Panc1 (cell line): Measurements from ENCODE around the gene SLIT3. TPM values are rescaled to one million over a fixed set of nuclear protein-coding genes. Genes with fewer than 3 reads are reported as not detected.
A peak's percentile ranks its signal among the peaks of the same experiment; 100 is the strongest.

Experiments used
- ATAC-seq: fragments of 200-7000 bp; cut with Tn5 transposase; 2 replicates; pipeline ENCODE4 v1.9.1; 2020; ENCODE audit warnings: mild to moderate bottlenecking, moderate library complexity
- BruUV-seq: library from RNA; stranded (reverse); fragments of 400-500 nt; replicated peaks from 2 replicates; lab custom pipeline; 2021; lab: Mats Ljungman, UMichigan
- CTCF ChIA-PET: fragments of 300-600 bp; sonication (Branson Sonifier 250); formaldehyde crosslinking; loops from one replicate; lab custom pipeline; 2022; ENCODE audit warnings: antibody characterized with exemption; lab: Charles Lee
- POLR2A ChIA-PET: fragments of 300-600 bp; sonication (Branson Sonifier 250); formaldehyde crosslinking; loops from one replicate; lab custom pipeline; 2022; ENCODE audit warnings: antibody characterized with exemption; lab: Charles Lee
- DNase-seq: peaks from one replicate; pipeline ENCODE4 v3.0.0-alpha.2; 2010; ENCODE audit warnings: low read depth, low spot score
- H3K27ac ChIP-seq: 2 replicates; pipeline ENCODE4 v1.5.1; 2011; ENCODE audit warnings: mild to moderate bottlenecking, low read length, inconsistent platforms
- H3K27me3 ChIP-seq: fragments of 200-500 bp; sonication (Bioruptor generic); 2 replicates; pipeline ENCODE4 v1.6.0; 2014; ENCODE audit warnings: low read length, inconsistent platforms; ENCODE audit not compliant: control insufficient read depth, insufficient read depth
- H3K36me3 ChIP-seq: fragments of 200-500 bp; sonication (Bioruptor generic); 2 replicates; pipeline ENCODE4 v1.5.1; 2014; ENCODE audit warnings: inconsistent platforms, mild to moderate bottlenecking, low read length, moderate library complexity; ENCODE audit not compliant: control insufficient read depth, insufficient read depth
- H3K4me1 ChIP-seq: 2 replicates; pipeline ENCODE4 v1.5.1; 2011; ENCODE audit warnings: inconsistent platforms, mild to moderate bottlenecking, low read length, moderate library complexity; ENCODE audit not compliant: control insufficient read depth, insufficient read depth
- H3K4me3 ChIP-seq, 2 experiments: 2 replicates each; pipeline ENCODE4 v1.5.1; 2011 to 2012; ENCODE audit warnings: low read depth in 2 of 2, low read length in 2 of 2, mild to moderate bottlenecking in 2 of 2, inconsistent platforms in 1 of 2, moderate library complexity in 1 of 2
- H3K9me3 ChIP-seq: fragments of 200-500 bp; sonication (Bioruptor generic); 2 replicates; pipeline ENCODE4 v1.5.1; 2014; ENCODE audit warnings: low read depth, mild to moderate bottlenecking, inconsistent platforms, low read length, moderate library complexity; ENCODE audit not compliant: control insufficient read depth, insufficient read depth
- POLR2AphosphoS5 ChIP-seq: IDR thresholded peaks from 2 replicates; pipeline ENCODE4 v1.6.1; 2012; ENCODE audit warnings: mild to moderate bottlenecking, low read depth, low read length, moderate library complexity
- REST ChIP-seq, 2 experiments: IDR thresholded peaks; 2 replicates each; pipeline ENCODE4 v1.6.1; 2011 to 2012; ENCODE audit warnings: low read depth in 2 of 2, control low read depth in 1 of 2, low read length in 1 of 2, mild to moderate bottlenecking in 1 of 2, moderate library complexity in 1 of 2; ENCODE audit not compliant: insufficient read depth in 1 of 2
- SIN3A ChIP-seq: IDR thresholded peaks from 2 replicates; pipeline ENCODE4 v1.6.1; 2012; ENCODE audit warnings: low read depth, mild to moderate bottlenecking, low read length, moderate library complexity, borderline replicate concordance; ENCODE audit not compliant: insufficient read depth
- TCF7L2 ChIP-seq: IDR thresholded peaks from 2 replicates; pipeline ENCODE4 v1.6.1; 2011; ENCODE audit warnings: mild to moderate bottlenecking, low read depth, low read length, inconsistent platforms
- in situ Hi-C: cut with HindIII; loops from 2 replicates; pipeline ENCODE4 v1.10.0; 2016; ENCODE audit warnings: low sequenced_read_pairs, low pct_unique_long_range_greater_than_20kb
- intact Hi-C: fragments of 100-400 bp; cut with micrococcal nuclease; formaldehyde crosslinking; loops from one replicate; pipeline ENCODE4 v1.10.0; 2022; ENCODE audit not compliant: unreplicated experiment
- total RNA-seq: library from RNA; stranded (reverse); gene quantifications from one replicate; pipeline ENCODE4 v1.2.1, GENCODE V29; 2021; ENCODE audit not compliant: unreplicated experiment
- TF ChIP-seq, protein P1 (sequence below): fragments of 450-650 bp; IDR thresholded peaks from 2 replicates; pipeline ENCODE4 v1.5.1; 2017; ENCODE audit warnings: mild to moderate bottlenecking

The SLIT3 gene
- total RNA-seq, 1 experiment from 2014 or later = 26.4 TPM

- no peak for TF ChIP-seq REST (IDR thresholded peaks at IDR 0.05; ENCODE audit: insufficient read depth in 1 of 2, low read depth in 2 of 2, low read length in 1 of 2)
- TF ChIP-seq TCF7L2 = no peak
- TF ChIP-seq, protein P1, sequence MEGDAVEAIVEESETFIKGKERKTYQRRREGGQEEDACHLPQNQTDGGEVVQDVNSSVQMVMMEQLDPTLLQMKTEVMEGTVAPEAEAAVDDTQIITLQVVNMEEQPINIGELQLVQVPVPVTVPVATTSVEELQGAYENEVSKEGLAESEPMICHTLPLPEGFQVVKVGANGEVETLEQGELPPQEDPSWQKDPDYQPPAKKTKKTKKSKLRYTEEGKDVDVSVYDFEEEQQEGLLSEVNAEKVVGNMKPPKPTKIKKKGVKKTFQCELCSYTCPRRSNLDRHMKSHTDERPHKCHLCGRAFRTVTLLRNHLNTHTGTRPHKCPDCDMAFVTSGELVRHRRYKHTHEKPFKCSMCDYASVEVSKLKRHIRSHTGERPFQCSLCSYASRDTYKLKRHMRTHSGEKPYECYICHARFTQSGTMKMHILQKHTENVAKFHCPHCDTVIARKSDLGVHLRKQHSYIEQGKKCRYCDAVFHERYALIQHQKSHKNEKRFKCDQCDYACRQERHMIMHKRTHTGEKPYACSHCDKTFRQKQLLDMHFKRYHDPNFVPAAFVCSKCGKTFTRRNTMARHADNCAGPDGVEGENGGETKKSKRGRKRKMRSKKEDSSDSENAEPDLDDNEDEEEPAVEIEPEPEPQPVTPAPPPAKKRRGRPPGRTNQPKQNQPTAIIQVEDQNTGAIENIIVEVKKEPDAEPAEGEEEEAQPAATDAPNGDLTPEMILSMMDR = peak; percentile 45
- H3K9me3 ChIP-seq = no peaks in the 10 kb centered on the region
- BruUV-seq = no TSS peak
- H3K36me3 ChIP-seq = no peaks in the 10 kb centered on the region
- DNase-seq (no peak), ATAC-seq (0 out of 2 replicates have a peak, but pooled peaks have one; percentile 51)
- POLR2A ChIA-PET = no interaction called here
- intact Hi-C loops (no loop called here), in situ Hi-C loops (no loop called here)
- H3K27me3 ChIP-seq = peaks cover 2% of the 10 kb centered on the region; the same call in 1 of the 2 replicates
- no peak overlapping the region for H3K27ac ChIP-seq
- CTCF ChIA-PET = no interaction called here
- no peak overlapping the region for H3K4me3 ChIP-seq
- H3K4me1 ChIP-seq = no peaks in the 10 kb centered on the region
Observed at GRCh38 chr5:168874713-168875380, 426.1 kb downstream of the SLIT3 start.

DNA sequence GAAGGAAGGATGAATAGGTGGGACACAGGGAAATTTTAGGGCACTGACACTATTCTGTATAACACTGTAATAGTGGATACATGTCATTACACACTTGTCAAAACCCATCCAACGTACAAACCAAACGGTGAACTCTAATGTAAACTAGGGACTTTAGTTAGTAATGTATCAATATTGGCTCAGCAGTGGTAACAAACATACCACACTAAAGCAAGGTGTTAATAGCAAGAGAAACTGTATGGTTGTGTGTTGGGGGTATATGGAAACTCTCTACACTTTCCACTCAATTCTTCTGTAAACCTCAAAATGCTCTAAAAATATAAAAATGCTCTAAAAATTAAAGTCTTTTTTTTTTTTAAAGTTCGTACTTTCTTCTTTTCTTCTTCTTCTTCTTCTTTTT lies 428.7 kb downstream of the SLIT3 start:
- BruUV-seq = no TSS peak
- H3K9me3 ChIP-seq = no peaks in the 10 kb centered on the region
- no peaks in the 10 kb centered on the region for H3K36me3 ChIP-seq
- DNase-seq = no peak
- no peaks in the 10 kb centered on the region for H3K4me1 ChIP-seq
- ChIA-PET CTCF (no interaction called here), POLR2A (no interaction called here)
- intact Hi-C loops = no loop called here
- H3K27me3 ChIP-seq = peaks cover 2% of the 10 kb centered on the region; the same call in 1 of the 2 replicates
- ATAC-seq = no peak
- H3K27ac ChIP-seq = no peak overlapping the region
- in situ Hi-C loops = no loop called here
- TF ChIP-seq SIN3A (no peak), POLR2AphosphoS5 (no peak), REST (IDR thresholded peaks at IDR 0.05; ENCODE audit: insufficient read depth in 1 of 2, low read depth in 2 of 2, low read length in 1 of 2) (no peak), TCF7L2 (no peak)
- TF ChIP-seq, protein P1 = no peak
- H3K4me3 ChIP-seq = no peak overlapping the region
